Testis (tissue), 2 donors: Measurements from ENCODE around the gene SPIN4.

Experiments
- CTCF ChIP-seq, 3 experiments: fragments of 450-650 bp in 2 of 3; fragments of 200-600 bp in 1 of 3; sonication (generic) in 1 of 3; IDR thresholded peaks; one replicate each; pipeline ENCODE4 v1.5.1; 2016 to 2019; ENCODE audit warnings: antibody characterized with exemption in 3 of 3, mild to moderate bottlenecking in 2 of 3, moderate library complexity in 1 of 3
- POLR2A ChIP-seq: fragments of 450-650 bp; IDR thresholded peaks from one replicate; pipeline ENCODE4 v1.6.1; 2017; ENCODE audit warnings: antibody characterized with exemption, mild to moderate bottlenecking, moderate library complexity

GRCh38 chrX:63299596-63299995 is 51.5 kb downstream of the SPIN4 start:
- TF ChIP-seq CTCF (IDR thresholded peaks at IDR 0.05) (no peak), POLR2A (no peak)
